Tibial nerve (tissue), 4 donors: ENCODE data around the gene FNDC3A. TPM values are rescaled to one million over a fixed set of nuclear protein-coding genes. Genes with fewer than 3 reads are reported as not detected.

Source experiments
- DNase-seq, 2 donors: peaks; one replicate each; pipeline ENCODE4 v3.0.0-alpha.2; 2019; ENCODE audit warnings: low spot score in 2 of 2
- H3K27ac ChIP-seq, 4 donors: fragments of 200-600 bp; sonication (generic) in 3 of 4; one replicate each; pipeline ENCODE4 v1.5.1; 2017 to 2019; ENCODE audit warnings: mild to moderate bottlenecking in 1 of 4
- H3K27me3 ChIP-seq, 2 donors: fragments of 200-600 bp; sonication (generic) in 1 of 2; one replicate each; pipeline versions ENCODE4 v1.5.1 to v1.6.0; 2017 to 2019
- H3K36me3 ChIP-seq, 3 donors: fragments of 200-600 bp; sonication (generic); one replicate each; pipeline ENCODE4 v1.5.1; 2018 to 2019
- H3K4me1 ChIP-seq, 4 donors: fragments of 200-600 bp; sonication (generic) in 3 of 4; one replicate each; pipeline ENCODE4 v1.5.1; 2017 to 2019
- H3K4me3 ChIP-seq, 4 donors: fragments of 200-600 bp; sonication (generic) in 3 of 4; one replicate each; pipeline ENCODE4 v1.5.1; 2017 to 2019; ENCODE audit warnings: mild to moderate bottlenecking in 1 of 4, moderate library complexity in 1 of 4
- H3K9me3 ChIP-seq, 4 donors: fragments of 200-600 bp; sonication (generic) in 3 of 4; one replicate each; pipeline ENCODE4 v1.5.1; 2017 to 2019
- EP300 ChIP-seq, 2 donors: sonication (generic); formaldehyde crosslinking; IDR thresholded peaks; one replicate each; pipeline ENCODE4 v1.6.1; 2017; ENCODE audit warnings: antibody characterized with exemption in 2 of 2, mild to moderate bottlenecking in 1 of 2
- POLR2A ChIP-seq, 2 donors: fragments of 450-650 bp; IDR thresholded peaks; one replicate each; pipeline ENCODE4 v1.6.1; 2017; ENCODE audit warnings: antibody characterized with exemption in 2 of 2, mild to moderate bottlenecking in 2 of 2, moderate library complexity in 2 of 2
- WGBS, 2 donors: methylation state at CpG; one replicate each; pipeline ENCODE4 v1.1.5; 2018; 5-methylcytosine and 5-hydroxymethylcytosine counted together
- total RNA-seq, 4 donors: library from RNA; depleted of rRNA; stranded (reverse); fragments of >200 nt; gene quantifications; one replicate each; pipeline ENCODE4 v1.1.0, GENCODE V29; 2016
- TF ChIP-seq, protein P1 (sequence below), 5 experiments: fragments of 200-600 bp in 3 of 5; fragments of 450-650 bp in 2 of 5; sonication (generic) in 3 of 5; IDR thresholded peaks; one replicate each; pipeline ENCODE4 v1.5.1; 2016 to 2019; ENCODE audit warnings: antibody characterized with exemption in 5 of 5, mild to moderate bottlenecking in 3 of 5, moderate library complexity in 2 of 5

FNDC3A gene
- total RNA-seq, 4 donors from 2014 or later = 38.2 to 57.7 (median 47.0) TPM

DNA sequence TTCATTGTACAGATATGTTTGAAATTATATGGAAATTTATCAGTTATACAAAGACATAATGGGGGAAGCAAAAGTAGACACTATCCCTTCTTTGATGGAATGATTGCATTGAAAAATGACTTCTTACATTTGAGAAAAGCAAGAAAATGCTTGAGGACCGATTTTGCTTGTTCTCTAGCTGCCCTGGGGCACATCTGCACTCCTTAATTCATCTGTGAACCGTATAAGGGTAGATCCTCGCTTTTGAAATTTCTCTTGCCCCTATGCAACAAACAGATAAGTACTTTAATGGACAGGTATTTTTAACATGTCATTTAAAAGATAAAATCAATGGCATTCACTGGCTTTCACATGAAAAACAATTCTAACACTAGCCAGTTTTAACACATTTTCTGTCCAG lies 230.9 kb downstream of the FNDC3A start:
- no peak overlapping the region for H3K4me3 ChIP-seq
- no peak for DNase-seq
- no peaks in the 10 kb centered on the region for H3K9me3 ChIP-seq
- H3K27me3 ChIP-seq = no peaks in the 10 kb centered on the region
- no peaks in the 10 kb centered on the region for H3K4me1 ChIP-seq
- TF ChIP-seq, protein P1, sequence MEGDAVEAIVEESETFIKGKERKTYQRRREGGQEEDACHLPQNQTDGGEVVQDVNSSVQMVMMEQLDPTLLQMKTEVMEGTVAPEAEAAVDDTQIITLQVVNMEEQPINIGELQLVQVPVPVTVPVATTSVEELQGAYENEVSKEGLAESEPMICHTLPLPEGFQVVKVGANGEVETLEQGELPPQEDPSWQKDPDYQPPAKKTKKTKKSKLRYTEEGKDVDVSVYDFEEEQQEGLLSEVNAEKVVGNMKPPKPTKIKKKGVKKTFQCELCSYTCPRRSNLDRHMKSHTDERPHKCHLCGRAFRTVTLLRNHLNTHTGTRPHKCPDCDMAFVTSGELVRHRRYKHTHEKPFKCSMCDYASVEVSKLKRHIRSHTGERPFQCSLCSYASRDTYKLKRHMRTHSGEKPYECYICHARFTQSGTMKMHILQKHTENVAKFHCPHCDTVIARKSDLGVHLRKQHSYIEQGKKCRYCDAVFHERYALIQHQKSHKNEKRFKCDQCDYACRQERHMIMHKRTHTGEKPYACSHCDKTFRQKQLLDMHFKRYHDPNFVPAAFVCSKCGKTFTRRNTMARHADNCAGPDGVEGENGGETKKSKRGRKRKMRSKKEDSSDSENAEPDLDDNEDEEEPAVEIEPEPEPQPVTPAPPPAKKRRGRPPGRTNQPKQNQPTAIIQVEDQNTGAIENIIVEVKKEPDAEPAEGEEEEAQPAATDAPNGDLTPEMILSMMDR (IDR thresholded peaks at IDR 0.05) = no peak
- TF ChIP-seq EP300 (IDR thresholded peaks at IDR 0.05) (no peak), POLR2A (IDR thresholded peaks at IDR 0.05) (no peak)
- peaks cover 0 to 88% (median 0%) of the 10 kb centered on the region in 3 donors for H3K36me3 ChIP-seq
- H3K27ac ChIP-seq = no peak overlapping the region
- 96 to 100% methylated on average over 3 of the region's 3 CpGs for WGBS, 2 donors

DNA sequence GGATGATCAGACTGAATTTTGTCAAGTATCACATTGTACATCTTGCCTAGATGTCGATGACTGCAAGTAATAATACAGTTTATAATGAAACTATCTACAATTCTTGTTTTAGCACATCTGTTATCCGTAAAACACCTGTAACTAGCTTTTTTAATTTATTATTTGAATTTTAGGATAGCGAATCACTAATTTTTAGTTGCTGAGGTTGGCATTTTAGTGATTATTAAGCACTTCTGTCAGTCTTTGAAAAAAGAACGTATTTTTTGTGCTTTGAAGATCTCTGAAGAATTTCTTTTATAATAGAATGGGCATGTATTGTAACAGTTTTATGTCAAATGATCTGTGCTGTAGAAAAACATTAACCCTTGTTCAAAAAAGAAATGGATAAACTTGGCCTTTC lies 232.9 kb downstream of the FNDC3A start:
- H3K36me3 ChIP-seq = peaks cover 0 to 73% (median 0%) of the 10 kb centered on the region in 3 donors
- WGBS, 2 donors = 96 to 98% methylated on average over 4 of the region's 4 CpGs

DNA sequence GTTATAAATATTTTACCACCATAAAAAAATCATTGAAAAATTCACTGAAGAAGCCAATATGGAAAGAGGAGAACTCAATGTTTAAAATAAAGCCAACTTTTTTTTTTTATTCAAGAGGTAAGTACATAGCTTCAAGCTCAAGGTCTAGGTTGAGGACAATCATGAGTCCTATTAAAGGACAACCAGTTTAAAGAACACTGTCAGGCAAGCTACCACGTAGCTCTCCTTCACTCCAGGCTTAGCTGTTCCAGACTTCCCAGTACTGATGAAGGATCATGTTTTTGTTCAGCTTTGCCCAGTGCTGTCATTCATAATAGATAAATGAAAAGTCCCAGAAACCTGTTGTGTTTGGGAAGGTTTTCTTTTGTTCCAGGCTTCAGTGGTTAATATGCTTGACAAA lies 234.4 kb downstream of the FNDC3A start:
- Histone ChIP-seq H3K4me3 (no peak overlapping the region), H3K4me1 (peaks cover 0 to 7% (median 3%) of the 10 kb centered on the region in 4 donors), H3K9me3 (no peaks in the 10 kb centered on the region), H3K36me3 (peaks cover 0 to 58% (median 0%) of the 10 kb centered on the region in 3 donors), H3K27ac (no peak overlapping the region), H3K27me3 (no peaks in the 10 kb centered on the region)
- no peak for TF ChIP-seq EP300 (IDR thresholded peaks at IDR 0.05)
- DNase-seq = no peak
- WGBS, 2 donors = 90 to 91% methylated on average over 1 of the region's 1 CpG

More for the DNA sequence above, 232.9 kb downstream of the FNDC3A start:
- Histone ChIP-seq H3K4me3 (no peak overlapping the region), H3K27me3 (no peaks in the 10 kb centered on the region), H3K27ac (no peak overlapping the region), H3K9me3 (no peaks in the 10 kb centered on the region), H3K4me1 (no peaks in the 10 kb centered on the region)
- DNase-seq = no peak
- TF ChIP-seq, protein P1 (IDR thresholded peaks at IDR 0.05) = no peak
- TF ChIP-seq EP300 (IDR thresholded peaks at IDR 0.05) (no peak), POLR2A (IDR thresholded peaks at IDR 0.05) (no peak)

DNA sequence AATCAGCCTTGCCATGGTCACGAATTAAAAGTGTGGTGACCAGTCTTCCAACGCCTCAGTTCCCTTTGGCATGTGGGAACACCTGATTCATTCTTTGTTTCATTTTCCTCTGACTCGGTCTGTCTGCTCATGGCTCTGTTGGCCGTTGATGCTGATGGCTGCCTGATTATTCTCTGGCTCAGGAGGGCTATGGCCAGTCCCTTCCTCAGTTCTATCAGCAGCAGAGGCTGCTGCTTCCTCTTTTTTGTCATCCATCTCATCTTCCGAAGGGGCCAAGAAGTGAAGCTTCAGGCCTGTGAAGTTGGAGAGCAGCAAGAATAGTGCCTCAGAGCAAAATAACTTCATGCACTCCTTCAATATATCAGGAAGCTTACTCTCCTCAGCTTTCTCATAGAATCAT lies 235.0 kb downstream of the FNDC3A start:
- DNase-seq = no peak
- Histone ChIP-seq H3K4me3 (no peak overlapping the region), H3K4me1 (peaks cover 0 to 9% (median 4%) of the 10 kb centered on the region in 4 donors), H3K9me3 (no peaks in the 10 kb centered on the region), H3K27me3 (no peaks in the 10 kb centered on the region), H3K27ac (no peak overlapping the region), H3K36me3 (peaks cover 0 to 56% (median 0%) of the 10 kb centered on the region in 3 donors)
- 98% methylated on average over 5 of the region's 5 CpGs for WGBS, 2 donors
- no peak for TF ChIP-seq EP300 (IDR thresholded peaks at IDR 0.05)
- no peak for TF ChIP-seq POLR2A (IDR thresholded peaks at IDR 0.05)
- TF ChIP-seq, protein P1 (IDR thresholded peaks at IDR 0.05) = no peak

DNA sequence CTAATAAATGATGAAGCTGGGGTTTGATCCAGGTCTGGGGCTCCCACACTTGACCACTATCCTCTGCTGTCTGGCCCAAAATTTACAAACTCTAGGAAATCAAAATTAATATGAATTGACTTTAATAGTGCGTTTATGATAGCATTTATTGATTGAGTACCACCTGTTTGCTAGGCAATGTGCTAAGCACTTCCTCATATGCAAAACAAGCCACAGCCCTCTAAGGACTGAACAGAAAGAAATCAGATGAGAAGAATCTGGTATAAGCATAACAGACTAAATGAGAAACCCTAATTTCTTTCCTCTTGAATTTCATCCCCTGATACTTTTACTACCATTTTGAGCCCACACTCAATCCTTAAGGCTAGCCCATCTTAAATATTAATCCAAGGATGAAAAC lies 237.8 kb downstream of the FNDC3A start:
- H3K9me3 ChIP-seq = no peaks in the 10 kb centered on the region
- no peak overlapping the region for H3K4me3 ChIP-seq
- peaks cover 0 to 28% (median 0%) of the 10 kb centered on the region in 3 donors for H3K36me3 ChIP-seq
- peaks cover 0 to 12% (median 4%) of the 10 kb centered on the region in 4 donors for H3K4me1 ChIP-seq
- DNase-seq = no peak
- H3K27ac ChIP-seq = no peak overlapping the region
- 90 to 95% methylated on average over 1 of the region's 1 CpG for WGBS, 2 donors
- TF ChIP-seq POLR2A (IDR thresholded peaks at IDR 0.05) (no peak), EP300 (IDR thresholded peaks at IDR 0.05) (no peak)
- TF ChIP-seq, protein P1 (IDR thresholded peaks at IDR 0.05) = no peak
- H3K27me3 ChIP-seq = peaks cover 0 to 7% of the 10 kb centered on the region in 2 donors
